ENCODE results near the gene CRB1. TPM values are rescaled to one million over a fixed set of nuclear protein-coding genes. Genes with fewer than 3 reads are reported as not detected.

Gene CRB1
- total and polyA plus RNA-seq, 12 donors: 0.04 to 1.5 (median 0.42) TPM; not detected in 2

- H3K36me3 ChIP-seq: no peaks in the 10 kb centered on the region
- 85 to 86% methylated on average over 3 of the region's 3 CpGs for WGBS, 2 donors
- peaks cover 0 to 10% (median 4%) of the 10 kb centered on the region in 9 donors for H3K4me1 ChIP-seq
- intact Hi-C loops (cut with DNase I): no loop called here
- no peak for DNase-seq
- no peaks in the 10 kb centered on the region for H3K9me3 ChIP-seq
- no peak overlapping the region for H3K27ac ChIP-seq
- no peak for ATAC-seq
- no peaks in the 10 kb centered on the region for H3K27me3 ChIP-seq
- H3K4me3 ChIP-seq: no peak overlapping the region
- TF ChIP-seq CTCF (IDR thresholded peaks at IDR 0.05): no peak
Measured at GRCh38 chr1:197466813-197467212, 198.8 kb downstream of the CRB1 start.

- intact Hi-C loops (cut with DNase I): no loop called here
- no peaks in the 10 kb centered on the region for H3K27me3 ChIP-seq
- 92 to 96% methylated on average over 1 of the region's 1 CpG for WGBS, 2 donors
- TF ChIP-seq CTCF (IDR thresholded peaks at IDR 0.05): no peak
- no peaks in the 10 kb centered on the region for H3K9me3 ChIP-seq
- H3K4me3 ChIP-seq: no peak overlapping the region
- H3K4me1 ChIP-seq: peaks cover 0 to 10% (median 4%) of the 10 kb centered on the region in 9 donors
- no peaks in the 10 kb centered on the region for H3K36me3 ChIP-seq
- no peak overlapping the region for H3K27ac ChIP-seq
- no peak for ATAC-seq
- no peak for DNase-seq
Measured at GRCh38 chr1:197467881-197468280, 199.8 kb downstream of the CRB1 start.

- Histone ChIP-seq H3K36me3 (no peaks in the 10 kb centered on the region), H3K27me3 (no peaks in the 10 kb centered on the region), H3K9me3 (no peaks in the 10 kb centered on the region), H3K4me1 (peaks cover 0 to 10% (median 4%) of the 10 kb centered on the region in 9 donors), H3K27ac (no peak overlapping the region), H3K4me3 (no peak overlapping the region)
- 85 to 93% methylated on average over 9 of the region's 9 CpGs for WGBS, 2 donors
- intact Hi-C loops (cut with DNase I): no loop called here
- DNase-seq: no peak
- TF ChIP-seq CTCF (IDR thresholded peaks at IDR 0.05): no peak
- ATAC-seq: no peak
Measured at GRCh38 chr1:197468543-197469175, 200.6 kb downstream of the CRB1 start.

DNA sequence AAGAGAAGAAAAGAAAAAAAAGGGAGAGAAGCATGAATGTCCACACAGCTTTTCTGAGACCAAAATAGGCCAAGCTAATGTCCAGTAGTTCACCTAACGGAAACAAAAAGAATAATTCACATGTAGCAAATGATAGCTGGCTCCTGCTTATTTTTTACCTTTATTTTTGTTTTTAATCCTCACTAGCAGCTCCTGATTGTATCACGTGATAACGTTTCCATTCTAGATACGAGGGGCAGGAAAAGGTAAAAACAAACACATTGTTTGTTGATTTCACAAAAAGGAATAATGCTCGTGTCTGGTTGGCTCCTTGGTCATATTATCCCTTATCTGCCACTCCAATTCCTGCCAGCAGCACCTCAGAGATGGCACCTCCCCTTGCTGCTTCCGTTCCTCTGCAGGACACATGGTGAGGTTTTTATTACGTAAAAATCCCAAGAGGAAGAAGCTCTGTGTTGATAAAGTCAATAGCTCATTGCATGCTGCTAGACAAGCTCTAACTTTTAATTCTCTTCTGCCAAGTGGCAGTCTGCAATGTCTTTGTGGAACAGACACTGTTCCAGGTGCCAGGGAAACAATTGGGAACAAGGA, 201.7 kb downstream of the CRB1 start:
- no peak for TF ChIP-seq CTCF (IDR thresholded peaks at IDR 0.05)
- no peaks in the 10 kb centered on the region for H3K9me3 ChIP-seq
- H3K27ac ChIP-seq: no peak overlapping the region
- ATAC-seq (no peak), DNase-seq (no peak)
- no peaks in the 10 kb centered on the region for H3K36me3 ChIP-seq
- H3K27me3 ChIP-seq: peaks cover 0 to 4% (median 0%) of the 10 kb centered on the region in 7 donors
- intact Hi-C loops (cut with DNase I): no loop called here
- H3K4me1 ChIP-seq: peaks cover 0 to 10% (median 4%) of the 10 kb centered on the region in 9 donors
- 44 to 52% methylated on average over 7 of the region's 7 CpGs for WGBS, 2 donors
- H3K4me3 ChIP-seq: no peak overlapping the region

Measured in heart right ventricle (tissue), 16 donors.